Large intestine (tissue), 3 donors: ENCODE data around the gene KLK14. TPM values are rescaled to one million over a fixed set of nuclear protein-coding genes. Genes with fewer than 3 reads are reported as not detected.

ENCODE experiments used
- DNase-seq, 2 donors: peaks; one replicate each; pipeline versions ENCODE4 v3.0.0 to v3.0.0-alpha.2; 2013
- H3K27ac ChIP-seq: one replicate; pipeline ENCODE4 v1.5.1; 2013; ENCODE audit warnings: low read length
- H3K27me3 ChIP-seq: 2 replicates; pipeline ENCODE4 v1.6.1; 2013; ENCODE audit warnings: low read length; ENCODE audit not compliant: control insufficient read depth, insufficient read depth
- H3K36me3 ChIP-seq: 2 replicates; pipeline ENCODE4 v1.6.1; 2013; ENCODE audit warnings: low read length; ENCODE audit not compliant: control insufficient read depth, insufficient read depth
- H3K4me1 ChIP-seq: one replicate; pipeline ENCODE4 v1.6.1; 2013; ENCODE audit warnings: low read length; ENCODE audit not compliant: control insufficient read depth, insufficient read depth
- H3K4me3 ChIP-seq: one replicate; pipeline ENCODE4 v1.5.1; 2013; ENCODE audit warnings: low read length
- H3K9me3 ChIP-seq: one replicate; pipeline ENCODE4 v1.6.1; 2013; ENCODE audit warnings: mild to moderate bottlenecking, low read depth, low read length, moderate library complexity; ENCODE audit not compliant: control insufficient read depth
- WGBS: methylation state at CpG from one replicate; pipeline ENCODE4 v1.1.5; 2013; ENCODE audit warnings: low lambda C conversion rate; ENCODE audit not compliant: insufficient coverage; 5-methylcytosine and 5-hydroxymethylcytosine counted together
- polyA plus RNA-seq: library from polyadenylated mRNA; unstranded; fragments of 120-200 nt; gene quantifications from one replicate; pipeline ENCODE4 v1.2.1, GENCODE V29; 2013

The KLK14 gene
- polyA plus RNA-seq, 1 donor = 0.12 TPM

DNA sequence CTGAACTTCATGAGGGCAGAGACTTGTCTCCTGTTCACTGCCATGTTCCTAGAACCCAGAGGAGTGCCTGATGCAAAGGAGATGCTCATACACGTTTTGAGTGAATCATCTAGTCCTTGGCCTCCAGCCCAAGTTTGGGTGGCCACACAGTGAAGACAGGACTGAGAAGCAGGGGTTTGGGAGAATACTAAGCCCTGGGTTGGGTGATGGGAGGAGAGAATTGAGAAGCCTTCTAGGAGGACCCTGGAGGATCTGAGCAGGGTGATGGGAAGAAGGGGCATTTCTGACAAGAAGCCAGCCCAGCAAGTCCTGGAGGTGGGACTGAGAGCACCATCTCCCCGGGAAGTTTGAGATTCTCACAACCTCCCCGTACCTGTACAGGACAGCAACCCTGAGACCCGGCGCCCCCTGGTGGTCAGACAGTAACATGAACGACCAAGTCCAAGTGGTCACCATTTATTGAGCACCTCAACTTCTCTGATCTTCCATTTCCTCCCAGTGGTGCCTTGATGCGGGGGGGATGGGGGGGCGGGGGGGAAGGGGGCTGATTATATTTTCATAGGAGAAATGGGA, 14.6 kb upstream of the KLK14 start:
- WGBS = no CpG with 5 or more reads among the region's 8 CpGs
- Histone ChIP-seq H3K4me1 (no peaks in the 10 kb centered on the region), H3K27ac (no peak overlapping the region), H3K9me3 (no peaks in the 10 kb centered on the region), H3K27me3 (no peaks in the 10 kb centered on the region), H3K4me3 (no peak overlapping the region), H3K36me3 (peaks cover 9% of the 10 kb centered on the region)
- DNase-seq = peak; percentile 16 to 19

DNA sequence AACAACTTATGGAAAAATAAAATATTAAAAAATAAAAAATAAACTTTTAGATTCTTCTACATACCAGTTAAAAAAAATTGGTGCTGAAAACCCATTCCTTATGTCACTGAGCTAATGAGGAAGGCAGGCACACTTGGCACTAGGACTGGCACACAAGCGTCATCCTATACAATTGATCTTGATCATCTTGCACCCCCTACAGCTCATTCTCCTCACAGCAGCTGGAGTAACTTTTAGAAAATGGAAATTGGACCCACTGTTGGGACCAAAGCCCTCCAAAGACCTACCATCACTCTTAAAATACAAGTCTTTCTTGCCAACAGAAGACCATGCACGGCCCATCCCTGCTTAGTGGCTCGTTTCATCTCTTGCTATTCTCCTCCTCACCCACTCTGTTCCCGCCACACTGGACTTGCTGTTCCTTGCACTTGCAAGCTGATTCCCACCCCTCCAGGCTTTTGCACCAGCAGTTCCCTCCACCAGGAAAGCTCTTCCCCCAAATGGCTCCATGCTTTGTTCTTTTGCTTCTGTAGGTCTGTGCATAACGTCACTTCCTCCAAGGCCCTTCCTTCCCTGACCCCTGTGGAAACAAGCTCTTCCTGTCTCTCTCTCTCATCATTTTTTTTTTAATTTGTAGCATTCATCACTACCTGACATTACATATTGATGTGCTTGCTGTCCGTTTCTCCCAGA, 13.9 kb upstream of the KLK14 start:
- WGBS = 91% methylated on average over 4 of the region's 6 CpGs

DNA sequence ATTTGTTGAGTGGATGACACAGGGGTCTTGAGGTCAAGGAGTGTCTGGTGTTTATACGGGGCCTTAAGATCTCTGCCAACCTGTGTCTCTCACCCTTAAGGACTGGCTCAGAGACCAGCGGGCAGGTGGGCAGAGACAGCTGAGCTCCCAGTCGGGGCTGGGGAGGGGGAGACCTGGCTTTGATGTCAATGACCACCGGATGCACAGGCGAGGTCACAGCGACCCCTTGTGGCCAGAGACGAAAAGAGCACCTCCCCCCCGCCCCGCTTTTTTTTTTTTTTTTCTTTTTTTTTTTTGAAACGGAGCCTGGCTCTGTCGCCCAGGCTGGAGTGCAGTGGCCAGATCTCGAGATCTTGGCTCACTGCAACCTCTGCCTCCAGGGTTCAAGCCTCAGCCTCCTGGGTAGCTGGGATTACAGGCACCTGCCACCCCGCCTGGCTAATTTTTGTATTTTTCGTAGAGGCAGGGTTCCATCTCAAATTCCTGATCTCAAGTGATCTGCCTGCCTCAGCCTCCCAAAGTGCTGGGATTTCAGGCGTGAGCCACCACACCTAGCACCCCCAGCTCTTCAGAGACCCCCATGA, 12.1 kb upstream of the KLK14 start:
- peaks cover 2% of the 10 kb centered on the region for H3K36me3 ChIP-seq
- H3K27ac ChIP-seq = no peak overlapping the region
- WGBS = no CpG with 5 or more reads among the region's 15 CpGs
- H3K27me3 ChIP-seq = no peaks in the 10 kb centered on the region
- H3K9me3 ChIP-seq = no peaks in the 10 kb centered on the region
- H3K4me1 ChIP-seq = no peaks in the 10 kb centered on the region
- no peak for DNase-seq
- H3K4me3 ChIP-seq = no peak overlapping the region

More for the DNA sequence above, 13.9 kb upstream of the KLK14 start:
- no peak overlapping the region for H3K27ac ChIP-seq
- no peaks in the 10 kb centered on the region for H3K4me1 ChIP-seq
- H3K9me3 ChIP-seq = no peaks in the 10 kb centered on the region
- no peak for DNase-seq
- peaks cover 7% of the 10 kb centered on the region for H3K36me3 ChIP-seq
- no peak overlapping the region for H3K4me3 ChIP-seq
- H3K27me3 ChIP-seq = no peaks in the 10 kb centered on the region

DNA sequence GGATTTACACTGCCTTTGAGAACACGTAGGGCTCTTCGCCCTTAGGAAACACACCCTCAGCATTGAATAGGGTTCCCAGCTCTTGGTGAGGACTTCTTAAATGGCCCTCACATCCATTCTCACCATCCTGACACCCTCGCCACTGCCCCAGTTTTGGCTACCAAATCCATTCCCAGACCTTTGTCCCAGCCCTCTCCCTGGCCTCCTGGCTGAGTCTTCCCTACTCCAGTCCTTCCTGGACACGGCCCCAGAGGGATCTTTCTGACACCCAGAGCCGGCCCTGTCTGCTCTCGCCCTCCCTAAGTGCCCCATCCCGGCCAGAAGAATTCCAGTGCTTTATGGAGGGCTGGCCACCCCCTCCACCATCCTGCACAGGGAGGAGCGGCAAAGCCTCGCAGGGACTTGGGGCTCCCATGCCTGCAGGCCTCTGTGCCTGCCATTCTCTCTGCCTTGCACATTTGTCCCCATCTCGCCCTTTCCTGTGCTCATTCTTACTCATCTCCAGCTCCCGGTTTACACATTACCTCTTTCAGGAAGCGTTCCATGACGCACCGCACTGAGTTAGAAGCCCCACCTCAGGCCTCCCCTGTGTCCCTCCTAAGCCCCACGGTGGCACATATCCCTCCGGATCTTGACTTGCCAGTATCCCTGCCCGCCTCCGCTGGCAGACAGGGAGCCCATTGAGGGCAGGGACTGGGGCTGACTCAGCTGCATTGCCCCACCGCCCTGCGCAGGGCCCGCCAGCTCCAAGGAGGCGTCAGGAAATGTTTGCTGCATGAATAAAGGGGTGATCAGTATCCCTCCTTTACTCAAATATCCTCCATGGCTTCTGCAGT, 11.0 kb upstream of the KLK14 start:
- no peak overlapping the region for H3K27ac ChIP-seq
- H3K9me3 ChIP-seq = no peaks in the 10 kb centered on the region
- WGBS = 67% methylated on average over 3 of the region's 22 CpGs
- H3K4me3 ChIP-seq = no peak overlapping the region
- no peak for DNase-seq
- no peaks in the 10 kb centered on the region for H3K4me1 ChIP-seq
- H3K36me3 ChIP-seq = no peaks in the 10 kb centered on the region
- H3K27me3 ChIP-seq = no peaks in the 10 kb centered on the region

- H3K27me3 ChIP-seq = no peaks in the 10 kb centered on the region
- no peak overlapping the region for H3K4me3 ChIP-seq
- no peak overlapping the region for H3K27ac ChIP-seq
- 50% methylated on average over 2 of the region's 8 CpGs for WGBS
- H3K4me1 ChIP-seq = no peaks in the 10 kb centered on the region
- H3K36me3 ChIP-seq = no peaks in the 10 kb centered on the region
- no peak for DNase-seq
- H3K9me3 ChIP-seq = no peaks in the 10 kb centered on the region
Measured at GRCh38 chr19:51093101-51093500, 10.4 kb upstream of the KLK14 start.

DNA sequence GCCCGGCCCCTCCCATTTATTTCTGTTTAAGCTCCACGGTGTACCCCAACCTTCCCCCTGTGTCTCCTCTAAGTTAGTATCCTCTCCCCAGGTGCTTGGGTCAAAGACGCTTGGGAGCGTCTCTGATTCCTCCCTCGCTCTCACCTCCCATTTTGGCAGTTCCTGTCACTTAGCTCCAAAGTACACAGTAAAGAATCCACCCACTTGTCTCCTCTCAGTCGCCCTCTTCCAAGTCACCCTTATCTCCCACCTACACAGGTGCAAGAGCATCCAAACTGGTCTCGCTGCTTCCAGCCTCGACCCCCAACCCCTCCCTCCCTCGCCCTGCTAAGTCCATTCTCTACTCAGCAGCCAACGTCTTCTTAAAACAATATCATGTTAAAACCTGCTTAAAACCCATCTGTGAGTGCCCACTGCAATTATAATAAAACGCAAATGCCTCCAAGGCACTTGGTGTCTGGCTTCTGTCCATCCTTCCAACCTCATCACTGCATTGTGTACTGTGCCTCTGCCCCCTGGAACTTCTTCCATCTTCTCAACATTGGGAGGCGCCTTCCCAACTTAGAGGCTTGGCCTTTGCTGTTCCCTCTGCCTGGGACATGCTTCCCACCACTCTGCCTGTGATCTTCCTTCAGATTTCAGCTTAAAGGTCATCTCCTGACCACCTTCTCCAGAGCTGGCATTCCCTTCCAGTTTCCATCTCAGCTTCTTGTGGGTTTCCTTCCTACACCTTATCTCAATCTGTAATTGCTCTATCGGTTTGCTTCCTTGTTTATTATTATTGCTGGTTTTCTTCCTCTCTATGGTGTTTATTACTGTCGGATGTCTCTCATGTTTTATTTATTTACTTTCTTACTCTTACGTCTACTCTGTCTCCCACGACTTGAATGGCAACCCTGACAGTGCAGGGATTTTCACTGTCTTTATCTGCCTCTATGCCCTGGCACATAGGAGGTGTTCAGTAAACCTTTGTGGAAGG, 9.5 kb upstream of the KLK14 start:
- Histone ChIP-seq H3K9me3 (no peaks in the 10 kb centered on the region), H3K36me3 (no peaks in the 10 kb centered on the region), H3K4me3 (no peak overlapping the region), H3K4me1 (no peaks in the 10 kb centered on the region), H3K27ac (no peak overlapping the region), H3K27me3 (no peaks in the 10 kb centered on the region)
- DNase-seq = no peak
- 37% methylated on average over 6 of the region's 16 CpGs for WGBS

GRCh38 chr19:51091126-51091525, 8.4 kb upstream of the KLK14 start:
- no peaks in the 10 kb centered on the region for H3K36me3 ChIP-seq
- no CpG with 5 or more reads among the region's 10 CpGs for WGBS
- H3K27ac ChIP-seq = no peak overlapping the region
- H3K9me3 ChIP-seq = no peaks in the 10 kb centered on the region
- DNase-seq = no peak
- H3K4me3 ChIP-seq = no peak overlapping the region
- no peaks in the 10 kb centered on the region for H3K4me1 ChIP-seq
- H3K27me3 ChIP-seq = no peaks in the 10 kb centered on the region

DNA sequence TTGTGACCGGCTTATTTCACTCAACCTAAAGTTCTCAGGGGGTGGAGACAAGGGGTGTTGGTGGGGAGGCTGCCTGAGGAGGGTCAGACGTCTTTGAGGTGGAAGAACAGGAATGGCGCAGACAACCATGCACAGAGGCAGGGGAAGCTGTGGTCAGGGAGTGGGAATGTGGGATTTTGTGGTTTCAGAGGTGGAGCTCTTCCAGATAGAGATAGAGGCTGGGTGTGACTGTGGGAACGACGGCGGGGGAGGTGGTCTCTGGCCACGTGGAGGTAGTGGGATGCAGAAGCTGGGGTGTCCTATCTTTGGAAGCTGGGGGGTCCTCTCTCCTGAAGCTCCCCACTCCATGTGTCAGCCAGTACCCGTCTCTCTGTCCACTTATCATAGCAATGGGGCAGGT, 7.8 kb upstream of the KLK14 start:
- no CpG with 5 or more reads among the region's 8 CpGs for WGBS

GRCh38 chr19:51089786-51090185, 7.1 kb upstream of the KLK14 start:
- DNase-seq = no peak
- WGBS = no CpG with 5 or more reads among the region's 17 CpGs
- H3K27me3 ChIP-seq = no peaks in the 10 kb centered on the region
- H3K4me3 ChIP-seq = no peak overlapping the region
- no peaks in the 10 kb centered on the region for H3K4me1 ChIP-seq
- no peaks in the 10 kb centered on the region for H3K9me3 ChIP-seq
- H3K27ac ChIP-seq = no peak overlapping the region
- no peaks in the 10 kb centered on the region for H3K36me3 ChIP-seq

More for the DNA sequence above, 7.8 kb upstream of the KLK14 start:
- Histone ChIP-seq H3K36me3 (no peaks in the 10 kb centered on the region), H3K9me3 (no peaks in the 10 kb centered on the region), H3K27me3 (no peaks in the 10 kb centered on the region), H3K4me3 (no peak overlapping the region), H3K27ac (no peak overlapping the region), H3K4me1 (no peaks in the 10 kb centered on the region)
- DNase-seq = no peak
